GM12874 (cell line): ENCODE data around the gene SVBP.

ENCODE experiments used
- CTCF ChIP-seq: IDR thresholded peaks from 2 replicates; pipeline ENCODE4 v1.5.1; 2011; ENCODE audit warnings: low read depth, mild to moderate bottlenecking, control low read depth, low read length, moderate library complexity; ENCODE audit not compliant: insufficient read depth

Gene SVBP

GRCh38 chr1:42838482-42839190, 21.4 kb upstream of the SVBP start:
- no peak for TF ChIP-seq CTCF

- TF ChIP-seq CTCF, result no peak
These were observed 20.5 kb upstream of the SVBP start for GRCh38 chr1:42837709-42838108.

GRCh38 chr1:42835422-42835821, 18.2 kb upstream of the SVBP start:
- TF ChIP-seq CTCF, result no peak

- TF ChIP-seq CTCF, result no peak
These were observed 17.6 kb upstream of the SVBP start for GRCh38 chr1:42834803-42835202.

GRCh38 chr1:42833981-42834380, 16.8 kb upstream of the SVBP start:
- TF ChIP-seq CTCF, result no peak

GRCh38 chr1:42832641-42833240, 15.5 kb upstream of the SVBP start:
- no peak for TF ChIP-seq CTCF

GRCh38 chr1:42831273-42831672, 14.1 kb upstream of the SVBP start:
- no peak for TF ChIP-seq CTCF
